GM12878 (cell line): ENCODE measurements around the gene ANAPC15. TPM values are rescaled to one million over a fixed set of nuclear protein-coding genes. Genes with fewer than 3 reads are reported as not detected.

Experiments used
- ATAC-seq: fragments of 200-7000 bp; cut with Tn5 transposase; 3 replicates; pipeline ENCODE4 v1.9.1; 2020; ENCODE audit warnings: mild to moderate bottlenecking, moderate library complexity
- BruUV-seq: library from RNA; stranded (reverse); fragments of 400-500 nt; replicated peaks from 2 replicates; lab custom pipeline; 2021; lab: Mats Ljungman, UMichigan
- CTCF ChIA-PET: fragments of 300-600 bp; sonication (Branson Sonifier 250); formaldehyde crosslinking; extraction: SDS; loops from one replicate; lab custom pipeline; 2021; ENCODE audit warnings: inconsistent platforms; lab: Yijun Ruan, JAX
- POLR2A ChIA-PET: fragments of 350-600 bp; formaldehyde crosslinking; extraction: SDS; loops from one replicate; lab custom pipeline; 2021; ENCODE audit warnings: inconsistent platforms; lab: Charles Lee
- RAD21 ChIA-PET: fragments of 300-600 bp; sonication (Branson Sonifier 250); formaldehyde crosslinking; loops from one replicate; lab custom pipeline; 2023; ENCODE audit warnings: antibody characterized with exemption; ENCODE audit not compliant: unreplicated experiment; lab: Charles Lee
- SMC1A ChIA-PET: fragments of 300-600 bp; sonication (Branson Sonifier 250); formaldehyde crosslinking; loops from one replicate; lab custom pipeline; 2023; ENCODE audit not compliant: unreplicated experiment, uncharacterized antibody; lab: Charles Lee
- DNase-seq: peaks from one replicate; pipeline ENCODE4 v3.0.0-alpha.2; 2011; ENCODE audit warnings: low read depth, low spot score
- FAIRE-seq: peaks from 3 replicates; lab custom pipeline; 2011; peaks lifted over from hg19 to GRCh38; lab: Jason Lieb, UNC
- H2AFZ ChIP-seq: 2 replicates; pipeline ENCODE4 v1.6.0; 2011; ENCODE audit warnings: low read depth, low read length, control low read depth; ENCODE audit not compliant: control insufficient read depth
- H3K27ac ChIP-seq: 2 replicates; pipeline ENCODE4 v1.5.1; 2011; ENCODE audit warnings: control low read depth; ENCODE audit not compliant: control insufficient read depth, insufficient read depth
- H3K27me3 ChIP-seq, 2 experiments: replicated peaks in 1 of 2; 2 replicates each; pipeline versions ENCODE4 v1.6.0 to v1.6.1; 2011; ENCODE audit warnings: low read length in 1 of 2; ENCODE audit not compliant: control insufficient read depth in 2 of 2, insufficient read depth in 2 of 2
- H3K36me3 ChIP-seq, 2 experiments: 2 replicates each; pipeline ENCODE4 v1.5.1; 2011; ENCODE audit warnings: low read length in 1 of 2; ENCODE audit not compliant: control insufficient read depth in 2 of 2, insufficient read depth in 2 of 2
- H3K4me1 ChIP-seq: 2 replicates; pipeline ENCODE4 v1.6.1; 2011; ENCODE audit warnings: mild to moderate bottlenecking, low read length, moderate library complexity, mixed read lengths; ENCODE audit not compliant: control insufficient read depth, insufficient read depth
- H3K4me2 ChIP-seq: 2 replicates; pipeline ENCODE4 v1.6.0; 2011; ENCODE audit warnings: control low read depth; ENCODE audit not compliant: control insufficient read depth, insufficient read depth
- H3K4me3 ChIP-seq: fragments of 200-600 bp; sonication (generic); 2 replicates; pipeline ENCODE4 v1.5.1; 2016
- H3K79me2 ChIP-seq: 2 replicates; pipeline ENCODE4 v1.6.0; 2011; ENCODE audit warnings: low read length; ENCODE audit not compliant: control insufficient read depth, insufficient read depth
- H3K9ac ChIP-seq: 2 replicates; pipeline ENCODE4 v1.8.0; 2011; ENCODE audit warnings: low read length, control low read depth, mixed read lengths; ENCODE audit not compliant: control insufficient read depth, insufficient read depth
- H3K9me3 ChIP-seq: replicated peaks from 3 replicates; pipeline ENCODE4 v1.5.1; 2011; ENCODE audit warnings: mild to moderate bottlenecking, low read length; ENCODE audit not compliant: control insufficient read depth, insufficient read depth
- H4K20me1 ChIP-seq: 2 replicates; pipeline ENCODE4 v1.6.0; 2011; ENCODE audit not compliant: control insufficient read depth, insufficient read depth
- BCL11A ChIP-seq: IDR thresholded peaks from 2 replicates; pipeline ENCODE4 v1.6.1; 2011; ENCODE audit warnings: low read depth, low read length
- CHD1 ChIP-seq: IDR thresholded peaks from 2 replicates; pipeline ENCODE4 v1.6.1; 2012; ENCODE audit warnings: low read depth, low read length, improper control_type of control experiment
- CHD4 ChIP-seq: fragments of 200-600 bp; sonication (generic); IDR thresholded peaks from 2 replicates; pipeline ENCODE4 v1.6.1; 2016; ENCODE audit warnings: mild to moderate bottlenecking
- DPF2 ChIP-seq: fragments of 450-650 bp; IDR thresholded peaks from 2 replicates; pipeline ENCODE4 v1.6.1; 2017; ENCODE audit warnings: mild to moderate bottlenecking
- GATAD2B ChIP-seq: fragments of 450-650 bp; conservative IDR thresholded peaks from 2 replicates; pipeline ENCODE4 v1.6.1; 2017; ENCODE audit warnings: low read depth, mild to moderate bottlenecking, moderate library complexity
- KAT2A ChIP-seq: conservative IDR thresholded peaks from 2 replicates; pipeline ENCODE4 v1.6.1; 2011; ENCODE audit warnings: low read depth, low read length; ENCODE audit not compliant: control insufficient read depth
- NBN ChIP-seq: fragments of 450-650 bp; IDR thresholded peaks from 2 replicates; pipeline ENCODE4 v1.6.1; 2016
- NFXL1 ChIP-seq: fragments of 450-650 bp; IDR thresholded peaks from 2 replicates; pipeline ENCODE4 v1.6.1; 2017; ENCODE audit warnings: antibody characterized with exemption, mild to moderate bottlenecking, borderline replicate concordance
- NFYB ChIP-seq: IDR thresholded peaks from 2 replicates; pipeline ENCODE4 v1.6.1; 2011; ENCODE audit warnings: low read depth, mild to moderate bottlenecking, low read length, improper control_type of control experiment, moderate library complexity; ENCODE audit not compliant: insufficient read depth
- RUNX3 ChIP-seq: IDR thresholded peaks from 2 replicates; pipeline ENCODE4 v1.6.1; 2012; ENCODE audit warnings: low read length, inconsistent platforms
- SMARCA5 ChIP-seq: fragments of 450-650 bp; IDR thresholded peaks from 2 replicates; pipeline ENCODE4 v1.6.1; 2017; ENCODE audit warnings: mild to moderate bottlenecking
- SP1 ChIP-seq: IDR thresholded peaks from one replicate; pipeline ENCODE4 v1.6.1; 2011; ENCODE audit warnings: low read depth, low read length
- SUPT20H ChIP-seq: IDR thresholded peaks from 2 replicates; pipeline ENCODE4 v1.6.1; 2011; ENCODE audit warnings: low read depth, mild to moderate bottlenecking, low read length, moderate library complexity, borderline replicate concordance; ENCODE audit not compliant: control insufficient read depth
- ZNF207 ChIP-seq: fragments of 450-650 bp; IDR thresholded peaks from 2 replicates; pipeline ENCODE4 v1.6.1; 2014; ENCODE audit warnings: antibody characterized with exemption, mild to moderate bottlenecking, borderline replicate concordance
- WGBS: methylation state at CpG from one replicate; pipeline ENCODE4 v1.1.6; 2016; ENCODE audit warnings: low lambda C conversion rate; ENCODE audit not compliant: insufficient replicate concordance, insufficient coverage; ENCODE audit errors: missing lambda C conversion rate; 5-methylcytosine and 5-hydroxymethylcytosine counted together
- in situ Hi-C: fragments of 300-500 bp; cut with MboI; formaldehyde crosslinking; loops from 9 replicates; pipeline ENCODE4 v1.14.3; 2018; ENCODE audit warnings: mixed read lengths
- intact Hi-C: fragments of 100-400 bp; cut with micrococcal nuclease; formaldehyde crosslinking; loops from one replicate; pipeline ENCODE4 v1.14.2; 2022; ENCODE audit not compliant: unreplicated experiment
- polyA plus RNA-seq, 11 experiments: library from polyadenylated mRNA; depleted of rRNA in 4 of 11; unstranded in 6 of 11; stranded (reverse) in 5 of 11; fragments of >200 nt; fragmentation: Nextera tagmentation in 4 of 11; fragmentation: Illumina TruSeq in 1 of 11; extraction: Ambion mirVana in 4 of 11; extraction: Trizol in 1 of 11; gene quantifications; 1 replicate in 1 of 11; 2 replicates in 10 of 11; pipeline versions ENCODE4 v1.2.1 to v1.2.3, GENCODE V29; 2011 to 2016; ENCODE audit warnings: inconsistent platforms in 2 of 11, missing spikeins in 2 of 11, low read depth in 1 of 11
- total RNA-seq, 4 experiments: library from RNA; depleted of rRNA in 3 of 4; stranded (reverse); fragments of >200 nt in 3 of 4; fragmentation: Illumina TruSeq in 1 of 4; extraction: Trizol in 1 of 4; gene quantifications; 2 replicates each; pipeline versions ENCODE4 v1.2.1 to v1.2.3, GENCODE V29; 2013 to 2021
- TF ChIP-seq, protein P1 (sequence below): IDR thresholded peaks from 2 replicates; pipeline ENCODE4 v1.6.1; 2011; ENCODE audit warnings: low read depth, mild to moderate bottlenecking, low read length, moderate library complexity, borderline replicate concordance; ENCODE audit errors: extremely low read depth
- TF ChIP-seq, protein P2 (sequence below): fragments of 450-650 bp; IDR thresholded peaks from 2 replicates; pipeline ENCODE4 v1.6.1; 2017; ENCODE audit warnings: mild to moderate bottlenecking, moderate library complexity
- TF ChIP-seq, protein P3 (sequence below): IDR thresholded peaks from 2 replicates; pipeline ENCODE4 v1.6.1; 2011; ENCODE audit warnings: mild to moderate bottlenecking, low read depth, low read length, moderate library complexity; ENCODE audit not compliant: insufficient replicate concordance

ANAPC15 gene
- total and polyA plus RNA-seq, 10 of the 15 experiments (the other 5 are each of a cell fraction or from before 2014, with no cell fraction given), result 83.4 to 372 (median 103) TPM

DNA sequence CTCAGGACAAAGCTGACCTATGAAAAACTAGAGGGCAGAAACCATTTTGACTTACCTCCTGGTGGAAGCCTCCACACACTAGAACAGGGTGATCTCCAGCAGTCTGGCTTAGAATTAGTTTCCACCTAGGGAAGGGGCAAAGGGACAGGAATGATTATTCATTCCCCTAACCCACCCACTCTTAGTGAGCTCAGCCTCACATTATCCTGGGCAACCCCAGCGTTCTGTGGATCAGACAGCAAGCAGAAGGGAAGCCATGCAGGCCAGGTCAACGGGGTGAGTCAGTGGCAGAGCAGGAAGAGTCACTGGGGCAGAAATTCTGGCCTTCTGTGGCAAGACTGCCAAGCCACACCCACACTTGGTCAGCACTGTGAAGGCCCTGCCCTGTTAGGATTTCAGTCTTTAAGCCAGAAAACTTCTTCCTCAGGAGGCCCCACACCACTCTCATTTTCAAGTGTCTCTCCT lies 42.7 kb downstream of the ANAPC15 start:
- ChIA-PET SMC1A (interaction anchor here (1.8 to 8.0 kb wide), 6 partner anchors 8 to 39 kb away, joined by 6 to 48 read pairs (median 13); no protein-coding TSS in a partner anchor), RAD21 (interaction anchor here (1.4 to 7.8 kb wide), 4 partner anchors 21 to 361 kb away, joined by 3 to 46 read pairs (median 6); no protein-coding TSS in a partner anchor), CTCF (interaction anchor here (1.0 to 2.9 kb wide), 7 partner anchors 9 to 84 kb away, joined by 3 to 16 read pairs (median 3); no protein-coding TSS in a partner anchor), POLR2A (interaction anchor here (0.5 to 2.2 kb wide), 9 partner anchors 8 to 49 kb away, joined by 3 to 9 read pairs (median 5); no protein-coding TSS in a partner anchor)
- Histone ChIP-seq H3K4me1 (peaks cover 27% of the 10 kb centered on the region), H3K4me2 (peak overlapping the region; percentile 56), H3K79me2 (peaks cover 59% of the 10 kb centered on the region), H3K9me3 (no peaks in the 10 kb centered on the region), H3K27ac (peak overlapping the region; percentile 63), H3K27me3 (no peaks in the 10 kb centered on the region), H2AFZ (peak overlapping the region; percentile 20), H3K36me3 (no peaks in the 10 kb centered on the region; a peak in 2 of 4 replicates), H3K4me3 (peak overlapping the region; percentile 59; the same call in 1 of the 2 replicates), H3K9ac (peak overlapping the region; percentile 41), H4K20me1 (no peaks in the 10 kb centered on the region)
- in situ Hi-C loops, result no loop called here
- WGBS, result 13% methylated on average over 2 of the region's 2 CpGs
- no TSS peak for BruUV-seq
- DNase-seq (no peak), FAIRE-seq (peak; percentile 52), ATAC-seq (peak; percentile 92)
- intact Hi-C loops, result no loop called here
- TF ChIP-seq NFYB (peak; percentile 40; the same call in 1 of the 2 replicates), SP1 (no peak), GATAD2B (no peak; the same call in 1 of the 2 replicates), NFXL1 (no peak), CHD4 (no peak), NBN (no peak), BCL11A (no peak), RUNX3 (peak; percentile 41), CHD1 (no peak), SUPT20H (no peak), KAT2A (no peak), DPF2 (0 out of 2 replicates have a peak, but pooled peaks have one; percentile 7), ZNF207 (no peak), SMARCA5 (no peak)
- TF ChIP-seq, protein P1, sequence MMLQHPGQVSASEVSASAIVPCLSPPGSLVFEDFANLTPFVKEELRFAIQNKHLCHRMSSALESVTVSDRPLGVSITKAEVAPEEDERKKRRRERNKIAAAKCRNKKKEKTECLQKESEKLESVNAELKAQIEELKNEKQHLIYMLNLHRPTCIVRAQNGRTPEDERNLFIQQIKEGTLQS, result no peak
- TF ChIP-seq, protein P2, sequence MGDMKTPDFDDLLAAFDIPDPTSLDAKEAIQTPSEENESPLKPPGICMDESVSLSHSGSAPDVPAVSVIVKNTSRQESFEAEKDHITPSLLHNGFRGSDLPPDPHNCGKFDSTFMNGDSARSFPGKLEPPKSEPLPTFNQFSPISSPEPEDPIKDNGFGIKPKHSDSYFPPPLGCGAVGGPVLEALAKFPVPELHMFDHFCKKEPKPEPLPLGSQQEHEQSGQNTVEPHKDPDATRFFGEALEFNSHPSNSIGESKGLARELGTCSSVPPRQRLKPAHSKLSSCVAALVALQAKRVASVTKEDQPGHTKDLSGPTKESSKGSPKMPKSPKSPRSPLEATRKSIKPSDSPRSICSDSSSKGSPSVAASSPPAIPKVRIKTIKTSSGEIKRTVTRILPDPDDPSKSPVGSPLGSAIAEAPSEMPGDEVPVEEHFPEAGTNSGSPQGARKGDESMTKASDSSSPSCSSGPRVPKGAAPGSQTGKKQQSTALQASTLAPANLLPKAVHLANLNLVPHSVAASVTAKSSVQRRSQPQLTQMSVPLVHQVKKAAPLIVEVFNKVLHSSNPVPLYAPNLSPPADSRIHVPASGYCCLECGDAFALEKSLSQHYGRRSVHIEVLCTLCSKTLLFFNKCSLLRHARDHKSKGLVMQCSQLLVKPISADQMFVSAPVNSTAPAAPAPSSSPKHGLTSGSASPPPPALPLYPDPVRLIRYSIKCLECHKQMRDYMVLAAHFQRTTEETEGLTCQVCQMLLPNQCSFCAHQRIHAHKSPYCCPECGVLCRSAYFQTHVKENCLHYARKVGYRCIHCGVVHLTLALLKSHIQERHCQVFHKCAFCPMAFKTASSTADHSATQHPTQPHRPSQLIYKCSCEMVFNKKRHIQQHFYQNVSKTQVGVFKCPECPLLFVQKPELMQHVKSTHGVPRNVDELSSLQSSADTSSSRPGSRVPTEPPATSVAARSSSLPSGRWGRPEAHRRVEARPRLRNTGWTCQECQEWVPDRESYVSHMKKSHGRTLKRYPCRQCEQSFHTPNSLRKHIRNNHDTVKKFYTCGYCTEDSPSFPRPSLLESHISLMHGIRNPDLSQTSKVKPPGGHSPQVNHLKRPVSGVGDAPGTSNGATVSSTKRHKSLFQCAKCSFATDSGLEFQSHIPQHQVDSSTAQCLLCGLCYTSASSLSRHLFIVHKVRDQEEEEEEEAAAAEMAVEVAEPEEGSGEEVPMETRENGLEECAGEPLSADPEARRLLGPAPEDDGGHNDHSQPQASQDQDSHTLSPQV, result no peak
- TF ChIP-seq, protein P3, sequence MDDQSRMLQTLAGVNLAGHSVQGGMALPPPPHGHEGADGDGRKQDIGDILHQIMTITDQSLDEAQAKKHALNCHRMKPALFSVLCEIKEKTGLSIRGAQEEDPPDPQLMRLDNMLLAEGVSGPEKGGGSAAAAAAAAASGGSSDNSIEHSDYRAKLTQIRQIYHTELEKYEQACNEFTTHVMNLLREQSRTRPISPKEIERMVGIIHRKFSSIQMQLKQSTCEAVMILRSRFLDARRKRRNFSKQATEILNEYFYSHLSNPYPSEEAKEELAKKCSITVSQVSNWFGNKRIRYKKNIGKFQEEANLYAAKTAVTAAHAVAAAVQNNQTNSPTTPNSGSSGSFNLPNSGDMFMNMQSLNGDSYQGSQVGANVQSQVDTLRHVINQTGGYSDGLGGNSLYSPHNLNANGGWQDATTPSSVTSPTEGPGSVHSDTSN, result no peak
